Measurements from ENCODE around the gene GMPS. TPM values are rescaled to one million over a fixed set of nuclear protein-coding genes. Genes with fewer than 3 reads are reported as not detected.

The GMPS gene
- total RNA-seq, 1 donor from 2014 or later, result 39.9 TPM

DNA sequence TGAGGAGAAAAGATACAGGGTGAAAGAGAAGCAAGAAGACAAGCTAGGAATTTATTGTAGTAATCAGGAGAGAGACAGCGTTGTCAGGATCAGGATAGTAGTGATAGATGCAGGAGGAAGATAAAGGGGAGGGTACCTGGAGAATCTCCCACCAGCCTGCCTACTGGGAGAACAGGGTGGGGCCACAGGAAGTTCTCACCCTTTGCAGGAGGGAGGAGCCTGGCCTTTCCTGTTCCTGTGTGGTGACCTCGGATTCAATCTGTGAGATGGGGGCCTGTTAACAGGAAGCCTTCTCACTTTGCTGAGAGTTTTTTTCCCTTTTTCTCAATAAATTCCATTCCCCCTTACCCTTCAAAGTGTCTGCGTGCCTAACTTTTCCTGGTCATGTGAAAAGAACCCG lies 37.6 kb downstream of the GMPS start:
- Histone ChIP-seq H3K4me1 (no peaks in the 10 kb centered on the region), H3K9me3 (no peaks in the 10 kb centered on the region), H3K27me3 (ENCODE audit: low read depth) (no peaks in the 10 kb centered on the region), H3K4me3 (no peak overlapping the region), H3K36me3 (peaks cover 80% of the 10 kb centered on the region), H3K27ac (no peak overlapping the region)
- ATAC-seq (no peak), DNase-seq (no peak)
- intact Hi-C loops (cut with DNase I), result no loop called here
- no peak for TF ChIP-seq CTCF (IDR thresholded peaks at IDR 0.05)

- no peak for DNase-seq
- Histone ChIP-seq H3K9me3 (no peaks in the 10 kb centered on the region), H3K36me3 (peaks cover 78% of the 10 kb centered on the region), H3K27ac (no peak overlapping the region), H3K4me1 (no peaks in the 10 kb centered on the region), H3K4me3 (no peak overlapping the region), H3K27me3 (ENCODE audit: low read depth) (no peaks in the 10 kb centered on the region)
- intact Hi-C loops (cut with DNase I), result no loop called here
- TF ChIP-seq CTCF (IDR thresholded peaks at IDR 0.05), result no peak
- ATAC-seq, result no peak
These were observed 38.2 kb downstream of the GMPS start for GRCh38 chr3:155908605-155909004.

GRCh38 chr3:155912090-155912489 lies 41.6 kb downstream of the GMPS start:
- Histone ChIP-seq H3K4me1 (no peaks in the 10 kb centered on the region), H3K4me3 (no peak overlapping the region), H3K27me3 (ENCODE audit: low read depth) (no peaks in the 10 kb centered on the region), H3K36me3 (peaks cover 77% of the 10 kb centered on the region), H3K27ac (no peak overlapping the region), H3K9me3 (no peaks in the 10 kb centered on the region)
- ATAC-seq, result no peak
- no peak for TF ChIP-seq CTCF (IDR thresholded peaks at IDR 0.05)
- no peak for DNase-seq
- intact Hi-C loops (cut with DNase I), result no loop called here

- no peaks in the 10 kb centered on the region for H3K9me3 ChIP-seq
- H3K36me3 ChIP-seq, result peaks cover 79% of the 10 kb centered on the region
- no peaks in the 10 kb centered on the region for H3K27me3 ChIP-seq (ENCODE audit: low read depth)
- DNase-seq (no peak), ATAC-seq (peak in 1 of 2 donors; percentile 51)
- intact Hi-C loops (cut with DNase I), result no loop called here
- no peak overlapping the region for H3K4me3 ChIP-seq
- no peak for TF ChIP-seq CTCF (IDR thresholded peaks at IDR 0.05)
- no peaks in the 10 kb centered on the region for H3K4me1 ChIP-seq
- H3K27ac ChIP-seq, result no peak overlapping the region
These were observed 42.2 kb downstream of the GMPS start for GRCh38 chr3:155912579-155913190.

- H3K9me3 ChIP-seq, result no peaks in the 10 kb centered on the region
- DNase-seq (no peak), ATAC-seq (no peak)
- no peak for TF ChIP-seq CTCF (IDR thresholded peaks at IDR 0.05)
- no peak overlapping the region for H3K27ac ChIP-seq
- H3K27me3 ChIP-seq (ENCODE audit: low read depth), result no peaks in the 10 kb centered on the region
- intact Hi-C loops (cut with DNase I), result no loop called here
- H3K36me3 ChIP-seq, result peaks cover 85% of the 10 kb centered on the region
- H3K4me3 ChIP-seq, result no peak overlapping the region
- H3K4me1 ChIP-seq, result no peaks in the 10 kb centered on the region
These were observed 47.3 kb downstream of the GMPS start for GRCh38 chr3:155917781-155918180.
